Gastrocnemius medialis (tissue), 4 donors: ENCODE results near the gene CAV1. TPM values are rescaled to one million over a fixed set of nuclear protein-coding genes. Genes with fewer than 3 reads are reported as not detected.

Experiments used
- ATAC-seq, 2 donors: fragments of 150-250 bp; one replicate each; pipeline ENCODE4 v1.9.1; 2016
- DNase-seq, 2 donors: peaks; one replicate each; pipeline ENCODE4 v3.0.0-alpha.2; 2019
- H3K27ac ChIP-seq, 4 donors: fragments of 200-600 bp; sonication (generic); 1 replicate in 1 of 4; 2 replicates in 3 of 4; pipeline ENCODE4 v1.5.1; 2016 to 2018; ENCODE audit warnings: mild to moderate bottlenecking in 2 of 4, moderate library complexity in 1 of 4
- H3K27me3 ChIP-seq, 3 donors: fragments of 200-600 bp; sonication (generic) in 2 of 3; 1 replicate in 1 of 3; 2 replicates in 2 of 3; pipeline versions ENCODE4 v1.5.1 to v1.6.0; 2016 to 2019; ENCODE audit warnings: mild to moderate bottlenecking in 1 of 3, moderate library complexity in 1 of 3
- H3K36me3 ChIP-seq, 2 donors: fragments of 200-600 bp; sonication (generic) in 1 of 2; one replicate each; pipeline ENCODE4 v1.5.1; 2017 to 2018
- H3K4me1 ChIP-seq, 2 donors: fragments of 200-600 bp; sonication (generic) in 1 of 2; one replicate each; pipeline ENCODE4 v1.5.1; 2016 to 2017; ENCODE audit warnings: mild to moderate bottlenecking in 2 of 2
- H3K4me3 ChIP-seq, 4 donors: fragments of 200-600 bp; sonication (generic) in 3 of 4; 1 replicate in 1 of 4; 2 replicates in 3 of 4; pipeline ENCODE4 v1.5.1; 2016 to 2019; ENCODE audit warnings: mild to moderate bottlenecking in 2 of 4
- H3K9me3 ChIP-seq, 3 donors: fragments of 200-600 bp; sonication (generic) in 2 of 3; 1 replicate in 1 of 3; 2 replicates in 2 of 3; pipeline ENCODE4 v1.5.1; 2016 to 2019
- POLR2A ChIP-seq, 2 donors: fragments of 450-650 bp; IDR thresholded peaks; one replicate each; pipeline ENCODE4 v1.6.1; 2017; ENCODE audit warnings: antibody characterized with exemption in 2 of 2, mild to moderate bottlenecking in 2 of 2, moderate library complexity in 2 of 2
- in situ Hi-C, 4 donors: fragments of 200-750 bp; cut with MboI; loops; one replicate each; pipeline versions ENCODE4 v1.15.0 to v1.8.0; 2017; ENCODE audit warnings: low sequenced_read_pairs in 4 of 4
- intact Hi-C: fragments of 100-400 bp; cut with DNase I; formaldehyde crosslinking; loops from one replicate; pipeline ENCODE4 v1.15.1; 2023; ENCODE audit warnings: low total_unique reads
- total RNA-seq, 4 donors: library from RNA; depleted of rRNA; stranded (reverse); fragments of >200 nt; gene quantifications; one replicate each; pipeline versions ENCODE4 v1.1.0 to v1.2.3, GENCODE V29; 2016
- TF ChIP-seq, protein P1 (sequence below), 5 experiments: fragments of 450-650 bp in 3 of 5; fragments of 200-600 bp in 2 of 5; sonication (generic) in 2 of 5; IDR thresholded peaks in 4 of 5; conservative IDR thresholded peaks in 1 of 5; 1 replicate in 4 of 5; 2 replicates in 1 of 5; pipeline ENCODE4 v1.5.1; 2016 to 2019; ENCODE audit warnings: antibody characterized with exemption in 5 of 5, mild to moderate bottlenecking in 3 of 5, moderate library complexity in 3 of 5

The CAV1 gene
- total RNA-seq, 4 donors from 2014 or later = 64.7 to 87.8 (median 71.2) TPM

DNA sequence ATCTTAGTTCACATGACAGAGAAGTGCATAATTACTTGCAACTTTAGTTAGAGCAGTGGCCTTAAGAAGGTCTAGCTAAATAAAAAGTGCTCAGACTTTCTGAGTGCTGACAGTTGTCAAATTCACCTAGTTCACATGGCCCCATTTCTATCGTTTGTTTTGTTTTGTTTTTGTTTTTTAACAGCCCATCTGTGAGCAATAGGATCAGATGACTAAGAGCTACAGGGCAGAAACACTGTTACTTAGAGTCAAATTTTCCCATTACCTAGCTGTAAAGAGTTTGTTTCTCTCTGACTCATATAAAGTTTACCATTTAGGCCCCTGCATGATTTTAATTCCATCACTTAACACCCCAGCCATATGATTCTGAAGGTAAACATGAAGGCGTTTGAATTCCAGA lies 18.8 kb downstream of the CAV1 start:
- DNase-seq = no peak
- Histone ChIP-seq H3K4me3 (no peak overlapping the region), H3K27ac (peak overlapping the region; percentile 6 to 31 (median 20)), H3K27me3 (no peaks in the 10 kb centered on the region), H3K9me3 (no peaks in the 10 kb centered on the region), H3K36me3 (peaks cover 0 to 5% of the 10 kb centered on the region in 2 donors), H3K4me1 (peaks cover 14 to 18% of the 10 kb centered on the region in 2 donors)
- in situ Hi-C loops (no loop called here), intact Hi-C loops (no loop called here)
- TF ChIP-seq POLR2A (IDR thresholded peaks at IDR 0.05) = no peak
- ATAC-seq = no peak

DNA sequence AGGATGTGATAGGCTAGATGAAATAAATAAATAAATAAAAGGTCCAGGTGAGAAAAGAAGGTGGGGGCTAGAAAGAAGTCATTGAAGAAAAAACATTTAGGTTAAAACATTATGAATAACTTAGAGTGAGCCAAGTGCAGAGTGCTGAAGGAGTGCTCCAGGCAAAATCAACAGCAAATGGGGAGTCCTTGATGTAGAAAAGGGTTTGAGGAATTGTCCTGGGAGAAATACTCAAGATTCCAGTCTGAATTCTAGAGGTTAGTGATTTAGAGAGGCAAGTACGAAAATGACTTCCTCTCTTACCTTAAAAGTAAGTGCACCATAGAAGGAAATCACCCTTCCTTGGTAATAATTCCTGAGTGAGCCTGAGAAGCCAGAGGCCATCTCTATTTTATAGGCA lies 19.7 kb downstream of the CAV1 start:
- intact Hi-C loops (no loop called here), in situ Hi-C loops (no loop called here)
- no peak for DNase-seq
- Histone ChIP-seq H3K27ac (peak overlapping the region; percentile 6 to 34 (median 18)), H3K27me3 (no peaks in the 10 kb centered on the region), H3K36me3 (no peaks in the 10 kb centered on the region), H3K4me1 (peaks cover 14 to 18% of the 10 kb centered on the region in 2 donors), H3K4me3 (no peak overlapping the region), H3K9me3 (no peaks in the 10 kb centered on the region)
- TF ChIP-seq, protein P1, sequence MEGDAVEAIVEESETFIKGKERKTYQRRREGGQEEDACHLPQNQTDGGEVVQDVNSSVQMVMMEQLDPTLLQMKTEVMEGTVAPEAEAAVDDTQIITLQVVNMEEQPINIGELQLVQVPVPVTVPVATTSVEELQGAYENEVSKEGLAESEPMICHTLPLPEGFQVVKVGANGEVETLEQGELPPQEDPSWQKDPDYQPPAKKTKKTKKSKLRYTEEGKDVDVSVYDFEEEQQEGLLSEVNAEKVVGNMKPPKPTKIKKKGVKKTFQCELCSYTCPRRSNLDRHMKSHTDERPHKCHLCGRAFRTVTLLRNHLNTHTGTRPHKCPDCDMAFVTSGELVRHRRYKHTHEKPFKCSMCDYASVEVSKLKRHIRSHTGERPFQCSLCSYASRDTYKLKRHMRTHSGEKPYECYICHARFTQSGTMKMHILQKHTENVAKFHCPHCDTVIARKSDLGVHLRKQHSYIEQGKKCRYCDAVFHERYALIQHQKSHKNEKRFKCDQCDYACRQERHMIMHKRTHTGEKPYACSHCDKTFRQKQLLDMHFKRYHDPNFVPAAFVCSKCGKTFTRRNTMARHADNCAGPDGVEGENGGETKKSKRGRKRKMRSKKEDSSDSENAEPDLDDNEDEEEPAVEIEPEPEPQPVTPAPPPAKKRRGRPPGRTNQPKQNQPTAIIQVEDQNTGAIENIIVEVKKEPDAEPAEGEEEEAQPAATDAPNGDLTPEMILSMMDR (IDR thresholded peaks at IDR 0.05 in 4 of 5, conservative IDR thresholded peaks at IDR 0.05 in 1 of 5) = no peak
- no peak for TF ChIP-seq POLR2A (IDR thresholded peaks at IDR 0.05)
- no peak for ATAC-seq

- H3K4me1 ChIP-seq = peaks cover 18 to 20% of the 10 kb centered on the region in 2 donors
- H3K36me3 ChIP-seq = no peaks in the 10 kb centered on the region
- no peak overlapping the region for H3K4me3 ChIP-seq
- ATAC-seq = no peak
- no peak for TF ChIP-seq POLR2A (IDR thresholded peaks at IDR 0.05)
- TF ChIP-seq, protein P1 (IDR thresholded peaks at IDR 0.05 in 4 of 5, conservative IDR thresholded peaks at IDR 0.05 in 1 of 5) = no peak
- H3K27me3 ChIP-seq = no peaks in the 10 kb centered on the region
- no peaks in the 10 kb centered on the region for H3K9me3 ChIP-seq
- intact Hi-C loops (no loop called here), in situ Hi-C loops (no loop called here)
- peak overlapping the region in 3 of 4 donors; percentile 16 to 34 (median 29) for H3K27ac ChIP-seq
- DNase-seq = no peak
Observed at GRCh38 chr7:116545411-116545993, 20.7 kb downstream of the CAV1 start.

GRCh38 chr7:116546054-116546453 lies 21.2 kb downstream of the CAV1 start:
- Histone ChIP-seq H3K36me3 (no peaks in the 10 kb centered on the region), H3K9me3 (no peaks in the 10 kb centered on the region), H3K4me3 (no peak overlapping the region), H3K27me3 (no peaks in the 10 kb centered on the region), H3K4me1 (peaks cover 18 to 20% of the 10 kb centered on the region in 2 donors), H3K27ac (peak overlapping the region in 2 of 4 donors; percentile 2 to 29)
- no peak for ATAC-seq
- DNase-seq = no peak
- intact Hi-C loops (no loop called here), in situ Hi-C loops (no loop called here)
- TF ChIP-seq, protein P1 (IDR thresholded peaks at IDR 0.05 in 4 of 5, conservative IDR thresholded peaks at IDR 0.05 in 1 of 5) = no peak
- TF ChIP-seq POLR2A (IDR thresholded peaks at IDR 0.05) = no peak

- H3K27ac ChIP-seq = peak overlapping the region in 1 of 4 donors; percentile 3
- in situ Hi-C loops (no loop called here), intact Hi-C loops (no loop called here)
- no peaks in the 10 kb centered on the region for H3K36me3 ChIP-seq
- DNase-seq (no peak), ATAC-seq (no peak)
- H3K27me3 ChIP-seq = no peaks in the 10 kb centered on the region
- H3K4me1 ChIP-seq = peaks cover 14% of the 10 kb centered on the region in 2 donors
- TF ChIP-seq POLR2A (IDR thresholded peaks at IDR 0.05) = no peak
- TF ChIP-seq, protein P1 (IDR thresholded peaks at IDR 0.05 in 4 of 5, conservative IDR thresholded peaks at IDR 0.05 in 1 of 5) = no peak
- no peaks in the 10 kb centered on the region for H3K9me3 ChIP-seq
- no peak overlapping the region for H3K4me3 ChIP-seq
Observed at GRCh38 chr7:116546916-116547315, 22.1 kb downstream of the CAV1 start.
